OCI-LY1 (cell line): ENCODE data around the gene OTOG.

Experiments
- H2AFZ ChIP-seq: fragments of 200-600 bp; sonication (generic), shearing (Covaris generic); 2 replicates; pipeline ENCODE4 v1.6.0; 2014; ENCODE audit warnings: antibody characterized with exemption, mild to moderate bottlenecking, low read length
- H3F3A ChIP-seq: fragments of 200-600 bp; sonication (generic), shearing (Covaris generic); 2 replicates; pipeline ENCODE4 v1.6.0; 2014; ENCODE audit warnings: mild to moderate bottlenecking, antibody characterized with exemption, low read length, moderate library complexity; ENCODE audit not compliant: insufficient read depth
- H3K27ac ChIP-seq: fragments of 200-600 bp; sonication (generic); 2 replicates; pipeline ENCODE4 v1.5.1; 2014; ENCODE audit warnings: low read length, mixed run types, mild to moderate bottlenecking, low read depth; ENCODE audit not compliant: poor library complexity, severe bottlenecking
- H3K27me3 ChIP-seq: fragments of 200-600 bp; sonication (generic); 2 replicates; pipeline ENCODE4 v1.6.0; 2014; ENCODE audit warnings: antibody characterized with exemption, mild to moderate bottlenecking, low read length, moderate library complexity; ENCODE audit not compliant: insufficient read depth
- H3K36me3 ChIP-seq: fragments of 200-600 bp; sonication (generic); 2 replicates; pipeline ENCODE4 v1.6.1; 2014; ENCODE audit warnings: mild to moderate bottlenecking, antibody characterized with exemption, low read length, moderate library complexity, mixed read lengths; ENCODE audit not compliant: insufficient read depth
- H3K4me1 ChIP-seq: fragments of 200-600 bp; sonication (generic); 2 replicates; pipeline ENCODE4 v1.5.1; 2014; ENCODE audit warnings: mild to moderate bottlenecking, low read length, moderate library complexity; ENCODE audit not compliant: insufficient read depth, severe bottlenecking
- H3K4me2 ChIP-seq: fragments of 200-600 bp; sonication (generic), shearing (Covaris generic); 2 replicates; pipeline ENCODE4 v1.6.1; 2014; ENCODE audit warnings: low read length
- H3K4me3 ChIP-seq: fragments of 200-600 bp; sonication (generic); 2 replicates; pipeline ENCODE4 v1.5.1; 2014; ENCODE audit warnings: low read length, low read depth, mild to moderate bottlenecking, mixed read lengths; ENCODE audit not compliant: poor library complexity, severe bottlenecking
- H3K79me2 ChIP-seq: fragments of 200-600 bp; shearing (Covaris generic); 2 replicates; pipeline ENCODE4 v1.6.1; 2016; ENCODE audit warnings: mixed run types, low read length, mixed read lengths; ENCODE audit not compliant: insufficient read depth
- H3K9ac ChIP-seq: fragments of 200-600 bp; sonication (generic), shearing (Covaris generic); 2 replicates; pipeline ENCODE4 v1.6.1; 2014; ENCODE audit warnings: mild to moderate bottlenecking, low read length, mixed read lengths
- H3K9me2 ChIP-seq: fragments of 200-600 bp; sonication (generic), shearing (Covaris generic); 2 replicates; pipeline ENCODE4 v1.6.1; 2014; ENCODE audit warnings: low read depth, mild to moderate bottlenecking, low read length, mixed read lengths
- H3K9me3 ChIP-seq: fragments of 200-600 bp; shearing (Covaris generic); 2 replicates; pipeline ENCODE4 v1.6.1; 2014; ENCODE audit warnings: low read length, mixed read lengths
- H4K20me1 ChIP-seq: fragments of 200-600 bp; sonication (generic), shearing (Covaris generic); 2 replicates; pipeline ENCODE4 v1.6.0; 2016; ENCODE audit warnings: mild to moderate bottlenecking, low read length; ENCODE audit not compliant: insufficient read depth
- EZH2 ChIP-seq: fragments of 200-600 bp; sonication (generic), shearing (Covaris generic); IDR thresholded peaks from 2 replicates; pipeline ENCODE4 v1.8.0; 2017; ENCODE audit warnings: borderline replicate concordance, mixed run types, mild to moderate bottlenecking, antibody characterized with exemption, low read length, moderate library complexity, mixed read lengths
- TF ChIP-seq, protein P1 (sequence below): fragments of 200-600 bp; sonication (generic), shearing (Covaris generic); IDR thresholded peaks from 2 replicates; pipeline ENCODE4 v1.5.1; 2017; ENCODE audit warnings: mild to moderate bottlenecking, antibody characterized with exemption, low read length, moderate library complexity, mixed read lengths

OTOG gene

DNA sequence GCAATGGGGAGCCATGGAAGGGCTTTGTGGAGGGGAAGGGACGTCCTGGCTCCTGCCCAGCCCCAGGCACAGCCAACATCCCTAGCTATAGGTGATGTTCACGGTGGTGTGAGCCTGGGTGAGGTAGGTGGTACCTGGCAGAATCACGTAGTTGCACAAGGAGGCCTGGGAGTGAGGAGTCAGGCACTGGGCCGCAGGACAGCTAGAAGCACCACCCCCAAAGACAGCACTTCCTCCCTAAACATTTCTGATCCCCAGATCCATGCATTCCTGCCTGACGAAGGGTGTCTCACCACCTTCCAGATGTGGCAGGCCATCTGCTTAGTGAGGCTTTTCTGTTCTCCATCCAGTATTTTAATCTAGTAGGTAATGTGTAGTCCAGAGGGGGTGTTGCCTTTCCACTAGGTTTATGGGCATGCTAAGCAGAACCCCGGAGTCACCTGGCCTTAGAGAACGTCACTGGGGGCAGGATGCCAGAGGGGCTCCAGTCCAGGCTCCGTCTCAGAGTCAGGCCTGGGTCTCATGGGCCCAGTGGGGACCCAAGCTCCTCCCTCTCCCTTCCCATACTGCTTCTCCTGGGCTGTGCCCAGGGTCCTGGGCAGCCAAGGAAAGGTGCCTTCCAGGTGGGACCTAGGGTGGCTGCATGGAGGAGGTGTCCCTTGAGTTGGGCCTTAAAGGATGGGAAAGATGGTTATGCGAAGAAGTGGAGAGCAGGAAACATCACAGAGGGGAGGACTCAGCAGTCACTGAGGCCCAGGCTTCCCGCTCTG, 56.2 kb downstream of the OTOG start:
- Histone ChIP-seq H2AFZ (no peak overlapping the region), H3K79me2 (no peaks in the 10 kb centered on the region), H3K9me2 (no peaks in the 10 kb centered on the region), H3K9ac (no peak overlapping the region), H3K4me1 (no peaks in the 10 kb centered on the region), H3K27me3 (no peaks in the 10 kb centered on the region), H3K4me2 (no peak overlapping the region), H3K36me3 (no peaks in the 10 kb centered on the region), H3K9me3 (no peaks in the 10 kb centered on the region), H3F3A (no peaks in the 10 kb centered on the region), H4K20me1 (no peaks in the 10 kb centered on the region), H3K27ac (no peak overlapping the region), H3K4me3 (no peak overlapping the region)
- no peak for TF ChIP-seq EZH2
- TF ChIP-seq, protein P1, sequence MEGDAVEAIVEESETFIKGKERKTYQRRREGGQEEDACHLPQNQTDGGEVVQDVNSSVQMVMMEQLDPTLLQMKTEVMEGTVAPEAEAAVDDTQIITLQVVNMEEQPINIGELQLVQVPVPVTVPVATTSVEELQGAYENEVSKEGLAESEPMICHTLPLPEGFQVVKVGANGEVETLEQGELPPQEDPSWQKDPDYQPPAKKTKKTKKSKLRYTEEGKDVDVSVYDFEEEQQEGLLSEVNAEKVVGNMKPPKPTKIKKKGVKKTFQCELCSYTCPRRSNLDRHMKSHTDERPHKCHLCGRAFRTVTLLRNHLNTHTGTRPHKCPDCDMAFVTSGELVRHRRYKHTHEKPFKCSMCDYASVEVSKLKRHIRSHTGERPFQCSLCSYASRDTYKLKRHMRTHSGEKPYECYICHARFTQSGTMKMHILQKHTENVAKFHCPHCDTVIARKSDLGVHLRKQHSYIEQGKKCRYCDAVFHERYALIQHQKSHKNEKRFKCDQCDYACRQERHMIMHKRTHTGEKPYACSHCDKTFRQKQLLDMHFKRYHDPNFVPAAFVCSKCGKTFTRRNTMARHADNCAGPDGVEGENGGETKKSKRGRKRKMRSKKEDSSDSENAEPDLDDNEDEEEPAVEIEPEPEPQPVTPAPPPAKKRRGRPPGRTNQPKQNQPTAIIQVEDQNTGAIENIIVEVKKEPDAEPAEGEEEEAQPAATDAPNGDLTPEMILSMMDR, result no peak

DNA sequence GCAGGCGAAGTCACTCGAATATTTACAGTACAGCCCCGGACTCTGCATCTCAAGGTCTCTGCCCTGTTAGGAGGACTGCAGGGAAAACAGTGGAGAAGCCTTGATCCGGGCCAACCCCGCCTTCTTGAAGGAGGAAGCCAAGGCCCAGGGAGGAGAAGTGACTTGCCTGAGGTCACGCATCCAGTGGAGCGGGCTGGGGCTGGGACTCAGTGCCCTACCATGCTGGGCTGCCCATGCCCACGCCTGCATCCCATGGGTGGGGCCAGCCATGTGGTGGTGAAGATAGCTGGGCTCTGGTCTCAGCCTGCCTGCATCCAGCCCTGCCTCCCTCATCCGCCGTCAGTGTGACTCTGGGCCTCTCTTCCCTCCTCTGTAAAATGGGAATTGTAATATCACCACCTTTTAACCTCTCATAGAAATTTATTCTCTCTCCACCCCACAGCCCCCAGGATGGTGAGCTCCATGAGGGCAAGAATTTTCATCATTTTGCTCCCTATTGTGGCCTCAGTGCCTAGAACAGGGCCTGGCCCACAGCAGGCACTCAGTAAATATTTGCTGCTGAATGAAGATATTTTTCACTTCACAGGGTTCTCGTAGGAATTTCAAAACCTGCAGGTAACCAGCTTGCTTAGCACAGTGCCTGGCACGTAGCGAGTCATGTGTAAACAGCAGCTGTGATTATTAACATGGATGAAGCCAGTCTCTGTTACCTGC, 57.3 kb downstream of the OTOG start:
- no peaks in the 10 kb centered on the region for H3K27me3 ChIP-seq
- H3K4me1 ChIP-seq, result no peaks in the 10 kb centered on the region

DNA sequence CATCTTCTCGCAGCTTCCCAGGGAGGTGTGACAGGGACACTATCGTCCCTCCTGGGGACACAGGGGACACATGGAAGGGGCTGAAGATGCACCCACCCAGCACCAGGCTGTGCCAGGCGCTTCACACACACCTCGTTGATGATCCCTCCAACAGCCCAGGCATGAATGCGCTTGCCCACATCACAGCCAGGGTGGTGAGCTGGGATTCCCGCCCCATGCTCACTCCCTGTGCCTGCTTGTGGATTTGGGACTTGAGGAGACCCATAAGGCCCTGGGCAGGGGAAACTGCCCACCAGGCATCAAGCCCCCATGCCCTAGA, 57.8 kb downstream of the OTOG start:
- H2AFZ ChIP-seq, result no peak overlapping the region
- H3K36me3 ChIP-seq, result no peaks in the 10 kb centered on the region

More for the DNA sequence above, 57.3 kb downstream of the OTOG start:
- Histone ChIP-seq H4K20me1 (no peaks in the 10 kb centered on the region), H2AFZ (no peak overlapping the region), H3F3A (no peaks in the 10 kb centered on the region), H3K4me3 (no peak overlapping the region), H3K9me2 (no peaks in the 10 kb centered on the region), H3K79me2 (no peaks in the 10 kb centered on the region), H3K9me3 (no peaks in the 10 kb centered on the region), H3K4me2 (no peak overlapping the region), H3K36me3 (no peaks in the 10 kb centered on the region), H3K27ac (no peak overlapping the region), H3K9ac (no peak overlapping the region)
- no peak for TF ChIP-seq EZH2
- TF ChIP-seq, protein P1, result no peak

More for the DNA sequence above, 57.8 kb downstream of the OTOG start:
- no peak overlapping the region for H3K9ac ChIP-seq
- no peaks in the 10 kb centered on the region for H4K20me1 ChIP-seq
- no peak overlapping the region for H3K4me2 ChIP-seq
- no peaks in the 10 kb centered on the region for H3K79me2 ChIP-seq
- H3K9me2 ChIP-seq, result no peaks in the 10 kb centered on the region
- no peaks in the 10 kb centered on the region for H3F3A ChIP-seq
- no peak overlapping the region for H3K27ac ChIP-seq
- H3K9me3 ChIP-seq, result no peaks in the 10 kb centered on the region
- no peak for TF ChIP-seq EZH2
- TF ChIP-seq, protein P1, result no peak
- no peaks in the 10 kb centered on the region for H3K4me1 ChIP-seq
- H3K27me3 ChIP-seq, result no peaks in the 10 kb centered on the region
- no peak overlapping the region for H3K4me3 ChIP-seq
